ENCODE data around the gene ELK1.

The ELK1 gene

DNA sequence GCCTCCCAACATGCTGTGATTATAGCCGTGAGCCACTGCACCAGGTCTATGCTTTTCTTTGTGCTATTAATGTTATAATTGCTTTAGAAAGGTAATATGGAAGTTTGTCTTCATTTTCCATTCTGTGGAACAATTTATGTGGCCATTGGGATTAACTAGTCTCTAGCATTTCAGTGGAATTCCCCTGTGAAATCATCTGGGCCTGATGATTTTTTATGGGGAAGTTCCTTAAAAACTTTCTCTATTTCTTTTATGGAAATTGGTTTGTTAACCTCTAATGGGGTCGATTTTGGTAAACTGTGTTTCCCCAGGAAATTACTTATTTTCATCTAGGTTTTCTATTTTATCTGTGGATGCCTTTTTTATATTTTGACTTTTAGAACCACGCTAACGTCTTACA is 56.8 kb downstream of the ELK1 start:
- Histone ChIP-seq H3K9me3 (ENCODE audit: control insufficient read depth, insufficient read depth, low read length) (no peaks in the 10 kb centered on the region), H3K36me3 (ENCODE audit: control insufficient read depth, insufficient read depth, low read length) (no peaks in the 10 kb centered on the region), H3K4me3 (ENCODE audit: low read length) (no peak overlapping the region), H3K27me3 (ENCODE audit: control insufficient read depth, insufficient read depth, low read length) (no peaks in the 10 kb centered on the region), H3K27ac (ENCODE audit: low read length) (no peak overlapping the region), H3K4me1 (ENCODE audit: control insufficient read depth, insufficient read depth, low read length) (no peaks in the 10 kb centered on the region)
- no peak for DNase-seq (ENCODE audit: low read depth, low spot score)
- WGBS (ENCODE audit: insufficient coverage, insufficient read length) = no CpG with 5 or more reads among the region's 4 CpGs

GRCh38 chrX:47590984-47591383 is 59.4 kb downstream of the ELK1 start:
- Histone ChIP-seq H3K4me3 (ENCODE audit: low read length) (no peak overlapping the region), H3K9me3 (ENCODE audit: control insufficient read depth, insufficient read depth, low read length) (no peaks in the 10 kb centered on the region), H3K36me3 (ENCODE audit: control insufficient read depth, insufficient read depth, low read length) (no peaks in the 10 kb centered on the region), H3K4me1 (ENCODE audit: control insufficient read depth, insufficient read depth, low read length) (no peaks in the 10 kb centered on the region), H3K27me3 (ENCODE audit: control insufficient read depth, insufficient read depth, low read length) (no peaks in the 10 kb centered on the region), H3K27ac (ENCODE audit: low read length) (no peak overlapping the region)
- no CpG with 5 or more reads among the region's 5 CpGs for WGBS (ENCODE audit: insufficient coverage, insufficient read length)
- no peak for DNase-seq (ENCODE audit: low read depth, low spot score)

GRCh38 chrX:47587906-47588735 is 62.2 kb downstream of the ELK1 start:
- H3K4me1 ChIP-seq (ENCODE audit: control insufficient read depth, insufficient read depth, low read length) = no peaks in the 10 kb centered on the region
- H3K27me3 ChIP-seq (ENCODE audit: control insufficient read depth, insufficient read depth, low read length) = no peaks in the 10 kb centered on the region
- no peak for DNase-seq (ENCODE audit: low read depth, low spot score)
- H3K4me3 ChIP-seq (ENCODE audit: low read length) = no peak overlapping the region
- no peak overlapping the region for H3K27ac ChIP-seq (ENCODE audit: low read length)
- no CpG with 5 or more reads among the region's 16 CpGs for WGBS (ENCODE audit: insufficient coverage, insufficient read length)
- H3K9me3 ChIP-seq (ENCODE audit: control insufficient read depth, insufficient read depth, low read length) = no peaks in the 10 kb centered on the region
- H3K36me3 ChIP-seq (ENCODE audit: control insufficient read depth, insufficient read depth, low read length) = no peaks in the 10 kb centered on the region

- Histone ChIP-seq H3K27me3 (ENCODE audit: control insufficient read depth, insufficient read depth, low read length) (no peaks in the 10 kb centered on the region), H3K4me1 (ENCODE audit: control insufficient read depth, insufficient read depth, low read length) (no peaks in the 10 kb centered on the region), H3K4me3 (ENCODE audit: low read length) (no peak overlapping the region), H3K9me3 (ENCODE audit: control insufficient read depth, insufficient read depth, low read length) (no peaks in the 10 kb centered on the region), H3K36me3 (ENCODE audit: control insufficient read depth, insufficient read depth, low read length) (no peaks in the 10 kb centered on the region), H3K27ac (ENCODE audit: low read length) (no peak overlapping the region)
- no peak for DNase-seq (ENCODE audit: low read depth, low spot score)
- WGBS (ENCODE audit: insufficient coverage, insufficient read length) = no CpG with 5 or more reads among the region's 4 CpGs
Measured at GRCh38 chrX:47587091-47587891, 63.1 kb downstream of the ELK1 start.

GRCh38 chrX:47586043-47586787 is 64.1 kb downstream of the ELK1 start:
- H3K36me3 ChIP-seq (ENCODE audit: control insufficient read depth, insufficient read depth, low read length) = no peaks in the 10 kb centered on the region
- H3K4me3 ChIP-seq (ENCODE audit: low read length) = no peak overlapping the region
- no peak overlapping the region for H3K27ac ChIP-seq (ENCODE audit: low read length)
- no peaks in the 10 kb centered on the region for H3K27me3 ChIP-seq (ENCODE audit: control insufficient read depth, insufficient read depth, low read length)
- WGBS (ENCODE audit: insufficient coverage, insufficient read length) = no CpG with 5 or more reads among the region's 11 CpGs
- no peaks in the 10 kb centered on the region for H3K9me3 ChIP-seq (ENCODE audit: control insufficient read depth, insufficient read depth, low read length)
- no peaks in the 10 kb centered on the region for H3K4me1 ChIP-seq (ENCODE audit: control insufficient read depth, insufficient read depth, low read length)
- no peak for DNase-seq (ENCODE audit: low read depth, low spot score)
